Measurements from ENCODE around the gene HNRNPF.

DNA sequence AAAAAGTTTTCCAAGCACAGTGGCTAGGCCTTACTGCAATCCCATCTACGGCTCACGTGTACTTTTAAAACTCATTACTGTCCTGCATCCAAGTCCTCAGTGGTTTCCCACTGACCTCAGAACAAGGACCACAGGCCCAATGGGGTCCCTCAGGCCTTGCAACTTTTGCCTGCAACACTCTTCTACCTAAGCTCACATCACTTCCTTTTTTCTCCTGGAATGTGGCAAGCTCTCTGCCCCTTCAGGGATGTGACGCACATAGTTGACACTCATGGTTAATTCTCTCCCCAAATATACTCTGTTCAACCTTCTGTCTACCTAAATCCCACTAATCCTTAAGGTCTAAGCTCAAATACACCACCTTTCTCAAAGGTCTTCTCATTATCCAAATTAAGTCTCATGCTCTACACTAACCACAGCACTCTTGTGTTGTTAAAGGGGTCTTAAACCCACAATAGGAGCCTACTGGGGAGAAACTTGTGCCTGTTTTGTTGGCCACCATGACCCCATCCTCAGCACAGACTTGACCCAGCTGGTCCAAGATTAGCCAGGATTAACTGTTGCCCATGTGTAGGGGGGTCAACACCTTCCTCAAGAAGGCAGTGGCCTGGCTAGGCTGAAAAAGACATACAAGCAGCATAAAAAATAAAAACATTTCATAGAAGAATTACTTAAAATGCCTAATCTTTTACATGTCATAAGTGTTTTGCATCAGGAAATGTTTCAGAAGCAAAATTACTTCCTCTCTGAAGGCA, 15.2 kb downstream of the HNRNPF start:
- TF ChIP-seq POLR2A (IDR thresholded peaks at IDR 0.05) (no peak), EP300 (IDR thresholded peaks at IDR 0.05) (no peak), POLR2AphosphoS5 (IDR thresholded peaks at IDR 0.05) (no peak)
- TF ChIP-seq, protein P1, sequence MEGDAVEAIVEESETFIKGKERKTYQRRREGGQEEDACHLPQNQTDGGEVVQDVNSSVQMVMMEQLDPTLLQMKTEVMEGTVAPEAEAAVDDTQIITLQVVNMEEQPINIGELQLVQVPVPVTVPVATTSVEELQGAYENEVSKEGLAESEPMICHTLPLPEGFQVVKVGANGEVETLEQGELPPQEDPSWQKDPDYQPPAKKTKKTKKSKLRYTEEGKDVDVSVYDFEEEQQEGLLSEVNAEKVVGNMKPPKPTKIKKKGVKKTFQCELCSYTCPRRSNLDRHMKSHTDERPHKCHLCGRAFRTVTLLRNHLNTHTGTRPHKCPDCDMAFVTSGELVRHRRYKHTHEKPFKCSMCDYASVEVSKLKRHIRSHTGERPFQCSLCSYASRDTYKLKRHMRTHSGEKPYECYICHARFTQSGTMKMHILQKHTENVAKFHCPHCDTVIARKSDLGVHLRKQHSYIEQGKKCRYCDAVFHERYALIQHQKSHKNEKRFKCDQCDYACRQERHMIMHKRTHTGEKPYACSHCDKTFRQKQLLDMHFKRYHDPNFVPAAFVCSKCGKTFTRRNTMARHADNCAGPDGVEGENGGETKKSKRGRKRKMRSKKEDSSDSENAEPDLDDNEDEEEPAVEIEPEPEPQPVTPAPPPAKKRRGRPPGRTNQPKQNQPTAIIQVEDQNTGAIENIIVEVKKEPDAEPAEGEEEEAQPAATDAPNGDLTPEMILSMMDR (IDR thresholded peaks at IDR 0.05): no peak

Measured in gastroesophageal sphincter (tissue), 3 donors.